ENCODE data around the gene URM1. TPM values are rescaled to one million over a fixed set of nuclear protein-coding genes. Genes with fewer than 3 reads are reported as not detected.

The URM1 gene
- polyA plus RNA-seq, 1 donor from 2014 or later = 80.8 TPM

GRCh38 chr9:128393970-128394369 lies 22.8 kb downstream of the URM1 start (continued):
- TF ChIP-seq CTCF (IDR thresholded peaks at IDR 0.05; ENCODE audit: poor library complexity, severe bottlenecking) = no peak

- Histone ChIP-seq H3F3A (ENCODE audit: insufficient read depth, low read length, poor library complexity, severe bottlenecking) (no peaks in the 10 kb centered on the region), H3K9me2 (ENCODE audit: insufficient read depth, low read length) (no peaks in the 10 kb centered on the region), H3K4me3 (ENCODE audit: low read length) (no peak overlapping the region), H3K27ac (ENCODE audit: low read length) (no peak overlapping the region), H3K9ac (ENCODE audit: low read length) (no peak overlapping the region), H3K9me3 (ENCODE audit: low read length) (no peaks in the 10 kb centered on the region), H3K4me2 (ENCODE audit: low read length) (no peak overlapping the region), H3K36me3 (ENCODE audit: insufficient read depth, low read length) (no peaks in the 10 kb centered on the region), H3K79me2 (replicated peaks; ENCODE audit: insufficient read depth, low read length) (no peaks in the 10 kb centered on the region), H4K20me1 (ENCODE audit: insufficient read depth) (no peaks in the 10 kb centered on the region), H2AFZ (ENCODE audit: low read depth, low read length) (no peak overlapping the region), H3K27me3 (ENCODE audit: insufficient read depth, low read depth, low read length) (peaks cover 82% of the 10 kb centered on the region)
- TF ChIP-seq TAF1 (IDR thresholded peaks at IDR 0.05; ENCODE audit: low read depth) = no peak
- TF ChIP-seq REST (IDR thresholded peaks at IDR 0.05; ENCODE audit: borderline replicate concordance) = no peak
- no peak for TF ChIP-seq SMC3 (conservative IDR thresholded peaks at IDR 0.05; ENCODE audit: poor library complexity)
- TF ChIP-seq EZH2 (IDR thresholded peaks at IDR 0.05; ENCODE audit: borderline replicate concordance, insufficient read depth, low read length, poor library complexity, severe bottlenecking) = no peak
- no peak for TF ChIP-seq CTCF (IDR thresholded peaks at IDR 0.05; ENCODE audit: poor library complexity, severe bottlenecking)
- no peak for TF ChIP-seq MXI1 (conservative IDR thresholded peaks at IDR 0.05; ENCODE audit: poor library complexity, severe bottlenecking)
- TF ChIP-seq RAD21 (conservative IDR thresholded peaks at IDR 0.05) = no peak
- no peak for TF ChIP-seq POLR2AphosphoS5 (IDR thresholded peaks at IDR 0.05)
- TF ChIP-seq EP300 (conservative IDR thresholded peaks at IDR 0.05; ENCODE audit: poor library complexity, severe bottlenecking) = no peak
These were observed 23.4 kb downstream of the URM1 start for GRCh38 chr9:128394379-128395168.
